Esophagus squamous epithelium (tissue), 5 donors: ENCODE measurements around the gene PLAC1. TPM values are rescaled to one million over a fixed set of nuclear protein-coding genes. Genes with fewer than 3 reads are reported as not detected.

Source experiments
- DNase-seq: peaks from one replicate; lab custom pipeline; 2025; lab: John Stamatoyannopoulos, UW
- H3K27ac ChIP-seq, 4 donors: fragments of 200-600 bp; sonication (generic); one replicate each; pipeline ENCODE4 v1.5.1; 2016 to 2019; ENCODE audit warnings: mild to moderate bottlenecking in 1 of 4
- H3K27me3 ChIP-seq, 4 donors: fragments of 200-600 bp; sonication (generic); 1 replicate in 3 of 4; 2 replicates in 1 of 4; pipeline versions ENCODE4 v1.5.1 to v1.6.0; 2017 to 2021; ENCODE audit warnings: antibody characterized with exemption in 1 of 4
- H3K36me3 ChIP-seq, 3 donors: fragments of 200-600 bp; sonication (generic); one replicate each; pipeline ENCODE4 v1.5.1; 2016 to 2019
- H3K4me1 ChIP-seq, 3 donors: fragments of 200-600 bp; sonication (generic); one replicate each; pipeline ENCODE4 v1.5.1; 2017 to 2019
- H3K4me3 ChIP-seq, 4 donors: fragments of 200-600 bp; sonication (generic); 1 replicate in 3 of 4; 2 replicates in 1 of 4; pipeline ENCODE4 v1.5.1; 2016 to 2019; ENCODE audit warnings: mild to moderate bottlenecking in 2 of 4, moderate library complexity in 1 of 4
- H3K9me3 ChIP-seq, 3 donors: fragments of 200-600 bp; sonication (generic); one replicate each; pipeline ENCODE4 v1.5.1; 2016 to 2019
- POLR2A ChIP-seq, 4 donors: fragments of 450-650 bp; IDR thresholded peaks; one replicate each; pipeline ENCODE4 v1.6.1; 2017; ENCODE audit warnings: antibody characterized with exemption in 4 of 4, mild to moderate bottlenecking in 4 of 4, moderate library complexity in 3 of 4
- WGBS, 2 donors: methylation state at CpG; one replicate each; pipeline ENCODE4 v1.1.5; 2018; 5-methylcytosine and 5-hydroxymethylcytosine counted together
- intact Hi-C: fragments of 100-400 bp; cut with DNase I; formaldehyde crosslinking; loops from one replicate; pipeline ENCODE4 v1.15.0; 2022
- small RNA-seq, 4 donors: library from RNA; depleted of rRNA; stranded (forward); fragments of <200 nt; gene quantifications; one replicate each; pipeline ENCODE3, GENCODE V24; 2016
- total RNA-seq, 4 donors: library from RNA; depleted of rRNA; stranded (reverse); fragments of >200 nt; gene quantifications; one replicate each; pipeline ENCODE4 v1.1.0, GENCODE V29; 2016
- TF ChIP-seq, protein P1 (sequence below), 6 experiments: fragments of 450-650 bp in 4 of 6; fragments of 200-600 bp in 2 of 6; sonication (generic) in 2 of 6; IDR thresholded peaks; one replicate each; pipeline ENCODE4 v1.5.1; 2016 to 2019; ENCODE audit warnings: antibody characterized with exemption in 6 of 6, mild to moderate bottlenecking in 4 of 6, moderate library complexity in 4 of 6
- donor health status: DM: yes; HTN: yes; CAD: no.

PLAC1 gene
- total RNA-seq, 4 donors from 2014 or later = 0.38 TPM; not detected in 3

DNA sequence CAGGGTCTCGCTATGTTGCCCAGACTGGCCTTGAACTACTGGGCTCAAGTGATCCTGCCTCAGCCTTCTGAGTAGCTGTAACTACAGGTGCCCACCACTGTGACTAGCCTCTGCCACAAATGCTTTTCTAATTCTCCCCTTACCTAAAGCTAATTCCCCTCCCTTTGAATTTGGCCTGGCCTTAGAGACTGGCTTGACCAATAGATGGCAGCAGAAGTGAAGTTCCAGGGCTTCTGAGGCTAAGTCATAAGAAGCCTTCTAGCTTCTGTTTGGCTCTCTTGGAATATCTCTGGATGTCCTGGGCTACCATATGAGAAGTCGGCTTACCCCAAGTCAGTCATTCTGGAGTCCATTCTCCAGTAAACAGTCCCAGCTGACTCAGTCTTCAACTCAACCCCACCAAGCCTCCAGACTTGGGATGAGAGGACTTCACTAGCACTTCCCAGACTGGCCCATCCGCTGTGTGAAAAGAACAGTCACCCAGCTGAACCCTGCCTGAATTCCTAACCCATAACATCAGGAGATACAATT, 137.3 kb downstream of the PLAC1 start:
- Histone ChIP-seq H3K4me1 (no peaks in the 10 kb centered on the region), H3K27ac (no peak overlapping the region), H3K27me3 (no peaks in the 10 kb centered on the region), H3K36me3 (no peaks in the 10 kb centered on the region), H3K9me3 (no peaks in the 10 kb centered on the region), H3K4me3 (no peak overlapping the region)
- WGBS, 2 donors = 77 to 80% methylated on average over 1 to 2 of the region's 3 CpGs
- TF ChIP-seq, protein P1, sequence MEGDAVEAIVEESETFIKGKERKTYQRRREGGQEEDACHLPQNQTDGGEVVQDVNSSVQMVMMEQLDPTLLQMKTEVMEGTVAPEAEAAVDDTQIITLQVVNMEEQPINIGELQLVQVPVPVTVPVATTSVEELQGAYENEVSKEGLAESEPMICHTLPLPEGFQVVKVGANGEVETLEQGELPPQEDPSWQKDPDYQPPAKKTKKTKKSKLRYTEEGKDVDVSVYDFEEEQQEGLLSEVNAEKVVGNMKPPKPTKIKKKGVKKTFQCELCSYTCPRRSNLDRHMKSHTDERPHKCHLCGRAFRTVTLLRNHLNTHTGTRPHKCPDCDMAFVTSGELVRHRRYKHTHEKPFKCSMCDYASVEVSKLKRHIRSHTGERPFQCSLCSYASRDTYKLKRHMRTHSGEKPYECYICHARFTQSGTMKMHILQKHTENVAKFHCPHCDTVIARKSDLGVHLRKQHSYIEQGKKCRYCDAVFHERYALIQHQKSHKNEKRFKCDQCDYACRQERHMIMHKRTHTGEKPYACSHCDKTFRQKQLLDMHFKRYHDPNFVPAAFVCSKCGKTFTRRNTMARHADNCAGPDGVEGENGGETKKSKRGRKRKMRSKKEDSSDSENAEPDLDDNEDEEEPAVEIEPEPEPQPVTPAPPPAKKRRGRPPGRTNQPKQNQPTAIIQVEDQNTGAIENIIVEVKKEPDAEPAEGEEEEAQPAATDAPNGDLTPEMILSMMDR (IDR thresholded peaks at IDR 0.05) = peak in 3 of 6 experiments; percentile 24 to 48 (median 31)
- TF ChIP-seq POLR2A (IDR thresholded peaks at IDR 0.05) = no peak
- DNase-seq = no peak
- intact Hi-C loops = no loop called here

Small RNAs within 50 kb of the gene (small RNA-seq; reads per million reads assigned to genes)
- gene AC004383.1 (0 reads per million in 4 donors), gene MIR450A1 (0 reads per million in 4 donors), gene MIR450A2 (0 reads per million in 4 donors), gene MIR450B (0.21 to 1.5 (median 0.56) reads per million in 4 donors), gene MIR503 (0 to 0.89 (median 0.15) reads per million in 4 donors), gene MIR542 (0.14 to 1.8 (median 0.54) reads per million in 4 donors)

Other genes with a start within 250 kb of the PLAC1 start
- 10 to 100 TPM in 3 of 4 donors, 1 to 10 TPM in 1; 8.5 to 16.1 (median 11.9) TPM for gene HPRT1, start 198.3 kb downstream of the PLAC1 start, total RNA-seq
- gene PABIR2, start 138.7 kb upstream of the PLAC1 start, total RNA-seq = 10 to 100 TPM in 3 of 4 donors, 1 to 10 TPM in 1; 9.1 to 14.9 (median 11.8) TPM